Neural cell (in vitro differentiated cells): ENCODE results near the gene ELAC1. TPM values are rescaled to one million over a fixed set of nuclear protein-coding genes. Genes with fewer than 3 reads are reported as not detected.

ENCODE experiments used
- H2AFZ ChIP-seq: fragments of 200-600, 300-800 bp; sonication (generic), shearing (Covaris generic); 2 replicates; pipeline ENCODE4 v1.6.0; 2014; ENCODE audit warnings: low read depth, mild to moderate bottlenecking, antibody characterized with exemption, low read length, moderate library complexity
- H3F3A ChIP-seq: fragments of 200-600 bp; shearing (Covaris generic); 2 replicates; pipeline ENCODE4 v1.6.1; 2016; ENCODE audit warnings: mild to moderate bottlenecking, moderate library complexity, mixed read lengths, antibody characterized with exemption, low read length; ENCODE audit not compliant: insufficient read depth, poor library complexity, severe bottlenecking
- H3K27ac ChIP-seq: fragments of 200-600, 300-800 bp; sonication (generic), shearing (Covaris generic); 2 replicates; pipeline ENCODE4 v1.5.1; 2014; ENCODE audit warnings: mild to moderate bottlenecking, low read length, moderate library complexity
- H3K27me3 ChIP-seq: fragments of 300-800, 200-600 bp; sonication (generic), shearing (Covaris generic); 2 replicates; pipeline ENCODE4 v1.6.0; 2014; ENCODE audit warnings: mild to moderate bottlenecking, low read depth, low read length, moderate library complexity; ENCODE audit not compliant: insufficient read depth
- H3K36me3 ChIP-seq: fragments of 300-800, 200-600 bp; sonication (generic), shearing (Covaris generic); 2 replicates; pipeline ENCODE4 v1.5.1; 2014; ENCODE audit warnings: mild to moderate bottlenecking, antibody characterized with exemption, low read length, moderate library complexity; ENCODE audit not compliant: insufficient read depth
- H3K4me2 ChIP-seq: fragments of 300-800, 200-600 bp; sonication (generic), shearing (Covaris generic); 2 replicates; pipeline ENCODE4 v1.6.0; 2014; ENCODE audit warnings: mild to moderate bottlenecking, low read length
- H3K4me3 ChIP-seq: fragments of 300-800, 200-600 bp; sonication (generic), shearing (Covaris generic); 2 replicates; pipeline ENCODE4 v1.5.1; 2014; ENCODE audit warnings: mild to moderate bottlenecking, low read length, moderate library complexity
- H3K79me2 ChIP-seq: fragments of 200-600 bp; shearing (Covaris generic); replicated peaks from 2 replicates; pipeline ENCODE4 v1.6.0; 2014; ENCODE audit warnings: mild to moderate bottlenecking, low read length, moderate library complexity; ENCODE audit not compliant: insufficient read depth
- H3K9ac ChIP-seq: fragments of 300-800, 200-600 bp; sonication (generic), shearing (Covaris generic); 2 replicates; pipeline ENCODE4 v1.6.1; 2016; ENCODE audit warnings: mild to moderate bottlenecking, low read length, mixed read lengths
- H3K9me2 ChIP-seq: fragments of 200-600 bp; shearing (Covaris generic); 2 replicates; pipeline ENCODE4 v1.6.1; 2016; ENCODE audit warnings: mild to moderate bottlenecking, low read length, mixed read lengths; ENCODE audit not compliant: insufficient read depth
- H3K9me3 ChIP-seq: fragments of 200-600, 300-800 bp; sonication (generic), shearing (Covaris generic); 2 replicates; pipeline ENCODE4 v1.6.1; 2016; ENCODE audit warnings: mild to moderate bottlenecking, mixed run types, low read length, moderate library complexity, mixed read lengths
- H4K20me1 ChIP-seq: fragments of 200-600 bp; shearing (Covaris generic); 2 replicates; pipeline ENCODE4 v1.6.1; 2016; ENCODE audit warnings: mild to moderate bottlenecking, mixed run types; ENCODE audit not compliant: insufficient read depth
- EP300 ChIP-seq: fragments of 450-650 bp; conservative IDR thresholded peaks from 2 replicates; pipeline ENCODE4 v1.6.1; 2014; ENCODE audit warnings: antibody characterized with exemption, mild to moderate bottlenecking, moderate library complexity; ENCODE audit not compliant: poor library complexity, severe bottlenecking
- EZH2 ChIP-seq: fragments of 200-600, 300-800 bp; shearing (Covaris generic), sonication (generic); IDR thresholded peaks from 2 replicates; pipeline ENCODE4 v1.6.1; 2014; ENCODE audit warnings: antibody characterized with exemption, low read length, borderline replicate concordance, mild to moderate bottlenecking; ENCODE audit not compliant: insufficient read depth, poor library complexity, severe bottlenecking
- MXI1 ChIP-seq: fragments of 450-650 bp; conservative IDR thresholded peaks from 2 replicates; pipeline ENCODE4 v1.6.1; 2014; ENCODE audit warnings: antibody characterized with exemption, mild to moderate bottlenecking; ENCODE audit not compliant: poor library complexity, severe bottlenecking
- POLR2AphosphoS5 ChIP-seq: IDR thresholded peaks from 2 replicates; pipeline ENCODE4 v1.6.1; 2012
- RAD21 ChIP-seq: fragments of 450-650 bp; conservative IDR thresholded peaks from 2 replicates; pipeline ENCODE4 v1.6.1; 2014; ENCODE audit warnings: antibody characterized with exemption, mild to moderate bottlenecking, moderate library complexity
- SMC3 ChIP-seq: fragments of 450-650 bp; conservative IDR thresholded peaks from 2 replicates; pipeline ENCODE4 v1.6.1; 2014; ENCODE audit warnings: antibody characterized with exemption, mild to moderate bottlenecking, moderate library complexity; ENCODE audit not compliant: poor library complexity
- TAF1 ChIP-seq: IDR thresholded peaks from 2 replicates; pipeline ENCODE4 v1.6.1; 2012; ENCODE audit warnings: low read depth
- polyA plus RNA-seq: library from polyadenylated mRNA; depleted of rRNA; stranded (reverse); fragments of >200 nt; gene quantifications from 2 replicates; pipeline ENCODE4 v1.2.3, GENCODE V29; 2014
- TF ChIP-seq, protein P1 (sequence below): IDR thresholded peaks from 2 replicates; pipeline ENCODE4 v1.6.1; 2012; ENCODE audit warnings: borderline replicate concordance
- TF ChIP-seq, protein P2 (sequence below): fragments of 450-650 bp; IDR thresholded peaks from 2 replicates; pipeline ENCODE4 v1.5.1; 2014; ENCODE audit warnings: antibody characterized with exemption, mild to moderate bottlenecking, moderate library complexity; ENCODE audit not compliant: poor library complexity, severe bottlenecking

ELAC1 gene
- polyA plus RNA-seq, 1 donor from 2014 or later: 20.6 TPM

DNA sequence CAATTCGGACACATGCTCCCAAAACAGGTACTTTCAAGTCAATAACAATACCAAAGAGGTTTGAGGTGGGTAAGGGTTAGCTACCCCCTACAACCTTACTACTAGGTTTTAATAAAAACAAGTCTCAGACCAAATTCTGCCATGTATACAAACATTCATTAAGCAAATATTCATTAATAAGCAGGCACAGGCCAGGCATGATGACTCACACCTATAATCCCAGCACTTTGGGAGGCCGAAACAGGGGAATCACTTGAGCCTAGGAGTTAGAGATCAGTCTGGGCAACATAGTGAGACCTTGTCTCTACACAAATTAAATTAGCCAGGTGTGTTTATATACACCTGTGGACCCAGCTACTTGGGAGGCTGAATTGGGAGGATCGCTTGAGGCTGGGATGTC, 11.7 kb upstream of the ELAC1 start:
- TF ChIP-seq EP300 (no peak), POLR2AphosphoS5 (no peak), MXI1 (no peak), TAF1 (no peak), SMC3 (no peak), RAD21 (no peak), EZH2 (no peak)
- TF ChIP-seq, protein P1, sequence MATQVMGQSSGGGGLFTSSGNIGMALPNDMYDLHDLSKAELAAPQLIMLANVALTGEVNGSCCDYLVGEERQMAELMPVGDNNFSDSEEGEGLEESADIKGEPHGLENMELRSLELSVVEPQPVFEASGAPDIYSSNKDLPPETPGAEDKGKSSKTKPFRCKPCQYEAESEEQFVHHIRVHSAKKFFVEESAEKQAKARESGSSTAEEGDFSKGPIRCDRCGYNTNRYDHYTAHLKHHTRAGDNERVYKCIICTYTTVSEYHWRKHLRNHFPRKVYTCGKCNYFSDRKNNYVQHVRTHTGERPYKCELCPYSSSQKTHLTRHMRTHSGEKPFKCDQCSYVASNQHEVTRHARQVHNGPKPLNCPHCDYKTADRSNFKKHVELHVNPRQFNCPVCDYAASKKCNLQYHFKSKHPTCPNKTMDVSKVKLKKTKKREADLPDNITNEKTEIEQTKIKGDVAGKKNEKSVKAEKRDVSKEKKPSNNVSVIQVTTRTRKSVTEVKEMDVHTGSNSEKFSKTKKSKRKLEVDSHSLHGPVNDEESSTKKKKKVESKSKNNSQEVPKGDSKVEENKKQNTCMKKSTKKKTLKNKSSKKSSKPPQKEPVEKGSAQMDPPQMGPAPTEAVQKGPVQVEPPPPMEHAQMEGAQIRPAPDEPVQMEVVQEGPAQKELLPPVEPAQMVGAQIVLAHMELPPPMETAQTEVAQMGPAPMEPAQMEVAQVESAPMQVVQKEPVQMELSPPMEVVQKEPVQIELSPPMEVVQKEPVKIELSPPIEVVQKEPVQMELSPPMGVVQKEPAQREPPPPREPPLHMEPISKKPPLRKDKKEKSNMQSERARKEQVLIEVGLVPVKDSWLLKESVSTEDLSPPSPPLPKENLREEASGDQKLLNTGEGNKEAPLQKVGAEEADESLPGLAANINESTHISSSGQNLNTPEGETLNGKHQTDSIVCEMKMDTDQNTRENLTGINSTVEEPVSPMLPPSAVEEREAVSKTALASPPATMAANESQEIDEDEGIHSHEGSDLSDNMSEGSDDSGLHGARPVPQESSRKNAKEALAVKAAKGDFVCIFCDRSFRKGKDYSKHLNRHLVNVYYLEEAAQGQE: no peak
- TF ChIP-seq, protein P2, sequence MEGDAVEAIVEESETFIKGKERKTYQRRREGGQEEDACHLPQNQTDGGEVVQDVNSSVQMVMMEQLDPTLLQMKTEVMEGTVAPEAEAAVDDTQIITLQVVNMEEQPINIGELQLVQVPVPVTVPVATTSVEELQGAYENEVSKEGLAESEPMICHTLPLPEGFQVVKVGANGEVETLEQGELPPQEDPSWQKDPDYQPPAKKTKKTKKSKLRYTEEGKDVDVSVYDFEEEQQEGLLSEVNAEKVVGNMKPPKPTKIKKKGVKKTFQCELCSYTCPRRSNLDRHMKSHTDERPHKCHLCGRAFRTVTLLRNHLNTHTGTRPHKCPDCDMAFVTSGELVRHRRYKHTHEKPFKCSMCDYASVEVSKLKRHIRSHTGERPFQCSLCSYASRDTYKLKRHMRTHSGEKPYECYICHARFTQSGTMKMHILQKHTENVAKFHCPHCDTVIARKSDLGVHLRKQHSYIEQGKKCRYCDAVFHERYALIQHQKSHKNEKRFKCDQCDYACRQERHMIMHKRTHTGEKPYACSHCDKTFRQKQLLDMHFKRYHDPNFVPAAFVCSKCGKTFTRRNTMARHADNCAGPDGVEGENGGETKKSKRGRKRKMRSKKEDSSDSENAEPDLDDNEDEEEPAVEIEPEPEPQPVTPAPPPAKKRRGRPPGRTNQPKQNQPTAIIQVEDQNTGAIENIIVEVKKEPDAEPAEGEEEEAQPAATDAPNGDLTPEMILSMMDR: no peak

DNA sequence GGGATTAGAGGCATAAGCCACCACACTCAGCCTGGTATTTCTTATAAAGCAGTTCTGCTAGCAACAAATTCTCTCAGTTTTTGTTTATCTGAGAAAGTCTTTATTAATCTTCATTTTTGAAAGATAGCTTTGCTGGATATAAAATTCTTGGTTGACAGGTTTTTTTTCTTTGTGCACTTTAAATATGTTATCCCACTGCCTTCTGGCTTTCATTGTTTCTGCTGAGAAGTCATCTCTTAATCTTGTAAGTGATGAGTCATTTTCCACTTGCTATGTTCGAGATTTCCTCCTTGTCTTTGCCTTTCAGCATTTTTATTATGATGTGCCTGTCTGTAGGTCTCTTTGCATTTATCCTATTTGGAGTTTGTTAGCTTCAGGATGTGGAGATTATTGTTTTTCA, 5.9 kb upstream of the ELAC1 start:
- Histone ChIP-seq H3K9me3 (no peaks in the 10 kb centered on the region), H4K20me1 (no peaks in the 10 kb centered on the region), H3K9me2 (no peaks in the 10 kb centered on the region), H3K4me3 (no peak overlapping the region), H3K4me2 (no peak overlapping the region), H2AFZ (no peak overlapping the region), H3K36me3 (no peaks in the 10 kb centered on the region), H3K9ac (no peak overlapping the region), H3F3A (no peaks in the 10 kb centered on the region), H3K79me2 (no peaks in the 10 kb centered on the region), H3K27ac (no peak overlapping the region), H3K27me3 (no peaks in the 10 kb centered on the region)
- no peak for TF ChIP-seq MXI1
- TF ChIP-seq POLR2AphosphoS5: no peak
- no peak for TF ChIP-seq SMC3

More for the DNA sequence above, 11.7 kb upstream of the ELAC1 start:
- H3K36me3 ChIP-seq: no peaks in the 10 kb centered on the region
- H3K4me3 ChIP-seq: no peak overlapping the region
- no peaks in the 10 kb centered on the region for H3K9me3 ChIP-seq
- H3K4me2 ChIP-seq: no peak overlapping the region
- no peaks in the 10 kb centered on the region for H3K27me3 ChIP-seq
- no peaks in the 10 kb centered on the region for H3F3A ChIP-seq
- H4K20me1 ChIP-seq: no peaks in the 10 kb centered on the region
- no peak overlapping the region for H2AFZ ChIP-seq
- no peak overlapping the region for H3K27ac ChIP-seq
- no peak overlapping the region for H3K9ac ChIP-seq
- H3K79me2 ChIP-seq: no peaks in the 10 kb centered on the region
- no peaks in the 10 kb centered on the region for H3K9me2 ChIP-seq

DNA sequence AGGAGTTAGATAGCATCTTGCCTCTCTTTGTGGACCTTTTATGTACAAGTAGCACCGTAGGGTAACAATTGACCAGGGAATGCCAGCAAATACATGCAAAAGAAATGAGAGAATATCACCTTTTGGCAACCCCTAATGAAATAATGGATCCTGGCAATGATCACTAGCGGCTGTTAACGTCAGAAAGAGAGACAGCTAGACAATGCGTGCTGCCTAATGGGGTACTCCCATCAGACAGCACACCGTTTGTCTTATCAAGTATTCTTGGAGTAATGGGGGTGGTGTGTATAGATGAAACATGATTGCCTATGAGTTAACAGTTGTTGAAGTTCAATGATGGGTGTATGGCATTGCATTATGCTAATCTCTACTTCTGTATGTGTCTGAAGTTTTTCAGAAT, 1.6 kb downstream of the ELAC1 start:
- no peaks in the 10 kb centered on the region for H3F3A ChIP-seq
- no peaks in the 10 kb centered on the region for H3K36me3 ChIP-seq
- no peaks in the 10 kb centered on the region for H3K9me2 ChIP-seq
- peak overlapping the region; percentile 89 for H3K9ac ChIP-seq
- H3K4me2 ChIP-seq: peak overlapping the region; percentile 59
- H4K20me1 ChIP-seq: no peaks in the 10 kb centered on the region
- H3K27ac ChIP-seq: peak overlapping the region; percentile 96
- H3K79me2 ChIP-seq: no peaks in the 10 kb centered on the region
- H3K27me3 ChIP-seq: no peaks in the 10 kb centered on the region
- no peak for TF ChIP-seq RAD21
- no peak for TF ChIP-seq TAF1
- TF ChIP-seq POLR2AphosphoS5: peak; percentile 79
- peak; percentile 89 for TF ChIP-seq EP300
- peak overlapping the region; percentile 73 for H3K4me3 ChIP-seq
- no peaks in the 10 kb centered on the region for H3K9me3 ChIP-seq
- peak overlapping the region; percentile 70 for H2AFZ ChIP-seq
